Gastroesophageal sphincter (tissue), 4 donors: ENCODE data around the gene ANGEL1. TPM values are rescaled to one million over a fixed set of nuclear protein-coding genes. Genes with fewer than 3 reads are reported as not detected.

Experiments used
- ATAC-seq: fragments of 150-250 bp; one replicate; pipeline ENCODE4 v1.9.1; 2016; ENCODE audit warnings: mild to moderate bottlenecking, moderate library complexity
- H3K27ac ChIP-seq, 4 donors: fragments of 200-600 bp; sonication (generic) in 3 of 4; 1 replicate in 3 of 4; 2 replicates in 1 of 4; pipeline ENCODE4 v1.5.1; 2016 to 2019
- H3K27me3 ChIP-seq: fragments of 200-600 bp; sonication (generic); one replicate; pipeline ENCODE4 v1.5.1; 2019
- H3K36me3 ChIP-seq, 2 donors: fragments of 200-600 bp; sonication (generic); one replicate each; pipeline ENCODE4 v1.5.1; 2019; ENCODE audit warnings: control low read depth in 1 of 2
- H3K4me1 ChIP-seq, 3 donors: fragments of 200-600 bp; sonication (generic); 1 replicate in 2 of 3; 2 replicates in 1 of 3; pipeline ENCODE4 v1.5.1; 2016 to 2019; ENCODE audit warnings: control low read depth in 2 of 3
- H3K4me3 ChIP-seq, 2 donors: fragments of 200-600 bp; sonication (generic); one replicate each; pipeline ENCODE4 v1.5.1; 2019; ENCODE audit warnings: mild to moderate bottlenecking in 1 of 2, moderate library complexity in 1 of 2
- H3K9me3 ChIP-seq, 3 donors: fragments of 200-600 bp; sonication (generic); one replicate each; pipeline ENCODE4 v1.5.1; 2017 to 2019; ENCODE audit warnings: control low read depth in 2 of 3
- EP300 ChIP-seq: sonication (generic); formaldehyde crosslinking; IDR thresholded peaks from one replicate; pipeline ENCODE4 v1.6.1; 2017; ENCODE audit warnings: antibody characterized with exemption, mild to moderate bottlenecking
- POLR2A ChIP-seq, 2 donors: fragments of 450-650 bp; IDR thresholded peaks; one replicate each; pipeline ENCODE4 v1.6.1; 2017; ENCODE audit warnings: antibody characterized with exemption in 2 of 2, mild to moderate bottlenecking in 2 of 2, moderate library complexity in 1 of 2
- POLR2AphosphoS5 ChIP-seq: sonication (generic); formaldehyde crosslinking; IDR thresholded peaks from one replicate; pipeline ENCODE4 v1.6.1; 2017; ENCODE audit warnings: antibody characterized with exemption
- WGBS, 2 donors: methylation state at CpG; one replicate each; pipeline ENCODE4 v1.1.5; 2018; ENCODE audit warnings: low coverage in 1 of 2; 5-methylcytosine and 5-hydroxymethylcytosine counted together
- total RNA-seq, 4 donors: library from RNA; depleted of rRNA; stranded (reverse); fragments of >200 nt; gene quantifications; one replicate each; pipeline ENCODE4 v1.1.0, GENCODE V29; 2016
- TF ChIP-seq, protein P1 (sequence below), 4 experiments: fragments of 200-600 bp in 2 of 4; fragments of 450-650 bp in 2 of 4; sonication (generic) in 1 of 4; IDR thresholded peaks; one replicate each; pipeline ENCODE4 v1.5.1; 2017 to 2019; ENCODE audit warnings: antibody characterized with exemption in 4 of 4, mild to moderate bottlenecking in 2 of 4, moderate library complexity in 2 of 4

ANGEL1 gene
- total RNA-seq, 4 donors from 2014 or later: 9.0 to 27.5 (median 12.2) TPM

DNA sequence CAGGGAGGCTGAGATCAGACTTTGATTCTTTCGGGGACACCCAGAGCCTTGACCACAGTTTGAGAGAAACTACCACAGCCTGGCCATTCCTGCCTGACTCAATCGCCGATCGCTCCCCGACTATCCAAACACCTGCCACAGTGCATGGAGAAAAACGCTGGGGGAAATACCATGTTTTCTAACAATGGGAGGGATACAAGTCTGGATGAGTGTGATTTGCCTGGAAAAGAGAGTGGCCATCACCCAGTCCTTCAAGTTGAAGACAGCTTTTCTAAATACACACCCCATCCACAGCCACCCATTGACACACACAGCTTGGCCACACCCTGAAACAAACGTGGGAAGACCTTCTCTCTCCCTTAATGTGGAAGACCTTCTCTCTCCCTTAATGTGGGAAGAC is 58.1 kb downstream of the ANGEL1 start:
- Histone ChIP-seq H3K27me3 (no peaks in the 10 kb centered on the region), H3K36me3 (no peaks in the 10 kb centered on the region), H3K9me3 (no peaks in the 10 kb centered on the region), H3K27ac (no peak overlapping the region), H3K4me1 (no peaks in the 10 kb centered on the region), H3K4me3 (no peak overlapping the region)
- TF ChIP-seq POLR2A (IDR thresholded peaks at IDR 0.05): no peak
- no peak for TF ChIP-seq EP300
- no peak for TF ChIP-seq POLR2AphosphoS5
- TF ChIP-seq, protein P1, sequence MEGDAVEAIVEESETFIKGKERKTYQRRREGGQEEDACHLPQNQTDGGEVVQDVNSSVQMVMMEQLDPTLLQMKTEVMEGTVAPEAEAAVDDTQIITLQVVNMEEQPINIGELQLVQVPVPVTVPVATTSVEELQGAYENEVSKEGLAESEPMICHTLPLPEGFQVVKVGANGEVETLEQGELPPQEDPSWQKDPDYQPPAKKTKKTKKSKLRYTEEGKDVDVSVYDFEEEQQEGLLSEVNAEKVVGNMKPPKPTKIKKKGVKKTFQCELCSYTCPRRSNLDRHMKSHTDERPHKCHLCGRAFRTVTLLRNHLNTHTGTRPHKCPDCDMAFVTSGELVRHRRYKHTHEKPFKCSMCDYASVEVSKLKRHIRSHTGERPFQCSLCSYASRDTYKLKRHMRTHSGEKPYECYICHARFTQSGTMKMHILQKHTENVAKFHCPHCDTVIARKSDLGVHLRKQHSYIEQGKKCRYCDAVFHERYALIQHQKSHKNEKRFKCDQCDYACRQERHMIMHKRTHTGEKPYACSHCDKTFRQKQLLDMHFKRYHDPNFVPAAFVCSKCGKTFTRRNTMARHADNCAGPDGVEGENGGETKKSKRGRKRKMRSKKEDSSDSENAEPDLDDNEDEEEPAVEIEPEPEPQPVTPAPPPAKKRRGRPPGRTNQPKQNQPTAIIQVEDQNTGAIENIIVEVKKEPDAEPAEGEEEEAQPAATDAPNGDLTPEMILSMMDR (IDR thresholded peaks at IDR 0.05): no peak
- WGBS, 2 donors: 76 to 82% methylated on average over 4 of the region's 7 CpGs
- ATAC-seq: no peak

DNA sequence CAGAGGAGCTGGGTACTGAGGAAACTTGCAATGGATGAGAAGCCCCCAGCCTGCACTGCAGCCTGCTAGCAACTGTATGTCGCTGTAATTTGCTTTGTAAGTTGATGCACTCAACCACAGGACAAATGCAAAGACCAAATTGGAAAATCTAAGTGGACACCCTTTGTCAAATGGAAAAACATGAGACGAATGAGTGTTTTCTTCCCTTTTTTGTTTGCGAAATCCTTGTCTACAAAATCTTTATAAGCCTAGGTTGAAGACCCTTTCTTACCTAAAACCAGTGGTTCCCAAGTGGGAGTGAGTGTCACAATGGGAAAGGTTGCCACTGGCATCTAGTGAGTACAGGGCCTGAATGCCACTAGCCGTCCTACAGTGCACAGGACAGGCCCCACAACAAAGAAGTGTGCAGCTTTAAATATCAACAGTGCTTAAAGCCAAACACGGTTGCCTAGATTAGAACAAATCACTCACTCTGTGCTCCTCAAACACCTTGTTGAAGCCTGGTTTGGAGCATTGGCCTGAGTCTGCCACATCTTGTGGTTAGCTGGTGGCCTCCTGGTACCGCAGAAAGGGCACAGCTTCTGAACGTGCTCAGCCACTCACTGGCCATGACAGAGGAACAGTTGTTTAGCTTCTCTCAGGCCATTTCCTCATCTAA is 59.0 kb downstream of the ANGEL1 start:
- H3K36me3 ChIP-seq: no peaks in the 10 kb centered on the region
- TF ChIP-seq, protein P1 (IDR thresholded peaks at IDR 0.05): no peak
- no peak for TF ChIP-seq EP300
- TF ChIP-seq POLR2AphosphoS5: no peak
- no peak for TF ChIP-seq POLR2A (IDR thresholded peaks at IDR 0.05)
- no peak overlapping the region for H3K4me3 ChIP-seq
- H3K9me3 ChIP-seq: no peaks in the 10 kb centered on the region
- no peaks in the 10 kb centered on the region for H3K4me1 ChIP-seq
- WGBS, 2 donors: 79 to 84% methylated on average over 3 to 5 of the region's 7 CpGs
- H3K27me3 ChIP-seq: no peaks in the 10 kb centered on the region
- no peak overlapping the region for H3K27ac ChIP-seq
- no peak for ATAC-seq

GRCh38 chr14:76752744-76753143 is 59.9 kb downstream of the ANGEL1 start:
- Histone ChIP-seq H3K4me1 (no peaks in the 10 kb centered on the region), H3K9me3 (no peaks in the 10 kb centered on the region), H3K36me3 (no peaks in the 10 kb centered on the region), H3K4me3 (no peak overlapping the region), H3K27me3 (no peaks in the 10 kb centered on the region), H3K27ac (no peak overlapping the region)
- no peak for ATAC-seq
- TF ChIP-seq, protein P1 (IDR thresholded peaks at IDR 0.05): no peak
- TF ChIP-seq POLR2A (IDR thresholded peaks at IDR 0.05) (no peak), POLR2AphosphoS5 (no peak), EP300 (no peak)
- WGBS, 2 donors: 36% methylated on average over 3 of the region's 6 CpGs; no CpG with 5 or more reads in 1 of the 2 donors

- no peaks in the 10 kb centered on the region for H3K27me3 ChIP-seq
- no peak for ATAC-seq
- H3K27ac ChIP-seq: no peak overlapping the region
- peaks cover 0 to 6% of the 10 kb centered on the region in 2 donors for H3K36me3 ChIP-seq
- no peak for TF ChIP-seq POLR2A (IDR thresholded peaks at IDR 0.05)
- no peak for TF ChIP-seq EP300
- H3K4me3 ChIP-seq: no peak overlapping the region
- peaks cover 0 to 18% (median 0%) of the 10 kb centered on the region in 3 donors for H3K9me3 ChIP-seq
- no peaks in the 10 kb centered on the region for H3K4me1 ChIP-seq
- 86 to 97% methylated on average over 5 of the region's 7 CpGs for WGBS, 2 donors
Observed at GRCh38 chr14:76742966-76743365, 69.7 kb downstream of the ANGEL1 start.

GRCh38 chr14:76742185-76742584 is 70.5 kb downstream of the ANGEL1 start:
- H3K27ac ChIP-seq: no peak overlapping the region
- peaks cover 0 to 6% of the 10 kb centered on the region in 2 donors for H3K36me3 ChIP-seq
- TF ChIP-seq POLR2AphosphoS5 (no peak), EP300 (no peak), POLR2A (IDR thresholded peaks at IDR 0.05) (no peak)
- TF ChIP-seq, protein P1 (IDR thresholded peaks at IDR 0.05): no peak
- peaks cover 0 to 18% (median 0%) of the 10 kb centered on the region in 3 donors for H3K9me3 ChIP-seq
- 83% methylated on average over 2 of the region's 6 CpGs; no CpG with 5 or more reads in 1 of the 2 donors for WGBS, 2 donors
- no peaks in the 10 kb centered on the region for H3K4me1 ChIP-seq
- H3K27me3 ChIP-seq: no peaks in the 10 kb centered on the region
- no peak overlapping the region for H3K4me3 ChIP-seq
- ATAC-seq: no peak
